Measurements from ENCODE around the gene DLAT.
"Not testable (repeated sequence)": the region's sequence is repeated elsewhere in the genome, so short reads cannot be mapped to it uniquely, and the experiment has no call there.

DLAT gene

DNA sequence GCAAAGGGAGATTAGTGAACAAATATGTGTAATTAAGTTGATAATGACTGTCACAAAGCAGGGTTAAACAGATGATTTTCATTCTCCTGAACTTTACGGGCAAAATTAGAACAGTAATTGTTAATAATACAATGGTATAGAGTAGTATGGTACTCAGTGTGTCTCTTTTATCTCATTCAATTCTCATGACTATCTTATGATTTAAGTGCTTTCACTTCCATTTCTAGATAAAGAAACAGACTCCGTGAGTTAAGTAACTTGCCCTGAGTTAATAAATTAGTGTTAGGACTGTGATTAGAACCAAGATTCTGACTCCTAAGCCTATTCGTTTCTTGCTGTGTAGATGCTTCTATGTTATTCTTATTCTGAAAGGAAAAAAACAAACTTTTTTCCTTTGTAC is 26.6 kb downstream of the DLAT start:
- DNase-seq: no peak

- DNase-seq: no peak
These were observed 32.0 kb downstream of the DLAT start for GRCh38 chr11:112057170-112057569.

DNA sequence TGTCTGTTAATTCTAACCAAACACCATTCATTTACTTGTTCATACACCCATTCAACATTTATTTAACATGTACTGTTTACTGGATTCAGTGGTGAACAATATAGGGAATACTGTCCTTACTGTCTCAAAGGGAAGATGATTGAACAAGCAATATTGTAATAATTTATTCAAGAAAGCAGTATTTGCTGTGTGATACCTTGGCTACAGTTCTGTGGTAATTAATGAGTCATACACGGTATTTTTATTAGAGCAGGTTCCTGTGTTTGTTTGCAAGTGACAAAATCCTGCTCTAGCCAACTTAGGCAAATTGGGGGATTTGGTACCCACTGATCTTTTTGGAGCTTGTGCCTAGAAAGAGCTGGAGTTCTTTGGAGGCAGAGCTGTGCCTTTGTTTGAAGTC is 32.9 kb downstream of the DLAT start:
- no peak for DNase-seq

DNA sequence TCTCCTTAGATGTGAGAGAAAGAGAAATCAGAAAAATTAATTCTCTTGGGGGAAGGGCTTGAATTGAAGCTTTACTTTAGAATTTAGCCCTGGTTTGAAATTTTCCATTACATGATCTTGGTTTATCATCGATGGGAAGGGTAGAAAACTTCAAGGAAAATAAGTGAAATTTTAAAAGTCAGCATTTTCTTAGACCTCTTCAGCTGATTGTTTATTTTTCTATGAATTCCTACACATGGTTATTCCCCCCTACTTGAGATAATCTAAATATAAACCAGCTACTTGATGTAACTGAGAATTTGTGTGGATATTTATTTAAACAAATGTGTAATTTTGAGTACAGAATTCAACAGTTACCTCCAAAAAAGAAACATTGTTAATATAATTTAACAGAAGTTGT is 37.7 kb downstream of the DLAT start:
- no peak for DNase-seq

DNA sequence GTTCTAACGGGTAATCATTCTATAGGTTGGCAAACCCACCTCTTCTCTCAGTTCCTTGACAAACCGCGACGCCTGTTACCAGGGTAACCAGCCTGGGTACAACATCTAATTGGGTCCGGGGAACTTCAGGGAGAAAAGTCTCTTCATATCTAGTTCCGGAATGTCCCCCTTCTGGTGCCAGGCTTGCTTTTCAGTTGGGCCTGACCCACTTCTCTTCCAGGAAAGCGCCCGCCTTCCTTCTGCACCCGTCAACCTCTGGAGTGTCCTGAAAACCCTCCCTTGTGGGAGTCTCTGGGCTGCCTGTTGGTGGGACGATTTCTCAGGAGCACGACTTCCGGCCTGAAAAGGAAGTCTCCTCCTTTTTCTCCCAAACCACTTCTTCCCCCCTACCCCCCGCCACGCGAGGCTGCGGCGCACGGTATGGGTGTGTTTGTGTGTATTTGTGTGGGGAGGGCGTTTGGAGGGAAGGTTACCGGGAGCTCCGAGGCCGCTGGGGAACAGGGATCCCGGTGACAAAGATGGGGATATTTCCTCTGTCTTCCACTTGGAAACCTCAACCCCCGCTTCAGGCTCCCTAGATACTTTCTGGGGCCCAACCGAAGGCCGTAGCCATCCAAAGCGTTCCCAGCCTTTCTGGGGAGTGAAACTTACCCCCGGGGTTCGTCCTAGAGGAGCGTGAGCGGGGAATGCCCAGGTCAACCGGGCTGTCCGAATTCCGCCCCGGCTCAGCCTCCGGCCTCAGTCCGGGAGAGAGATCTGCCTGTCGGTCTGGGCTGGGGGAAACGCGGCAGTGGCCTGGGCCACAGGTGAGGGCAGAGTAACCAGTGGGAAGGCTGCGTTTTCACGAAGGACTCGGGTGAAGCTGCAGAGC is 49.0 kb downstream of the DLAT start, which contains the start of the genes NKAPD1 and PIH1D2:
NKAPD1 (plus strand) TSS at position 359 of the 871 bp plus-strand sequence. CDS start 1,276 bp downstream, outside the sequence.
PIH1D2 (minus strand) TSS at position 77 of the 871 bp plus-strand sequence. CDS start 843 bp downstream, outside the sequence.
- peak; percentile 90 for DNase-seq

DNA sequence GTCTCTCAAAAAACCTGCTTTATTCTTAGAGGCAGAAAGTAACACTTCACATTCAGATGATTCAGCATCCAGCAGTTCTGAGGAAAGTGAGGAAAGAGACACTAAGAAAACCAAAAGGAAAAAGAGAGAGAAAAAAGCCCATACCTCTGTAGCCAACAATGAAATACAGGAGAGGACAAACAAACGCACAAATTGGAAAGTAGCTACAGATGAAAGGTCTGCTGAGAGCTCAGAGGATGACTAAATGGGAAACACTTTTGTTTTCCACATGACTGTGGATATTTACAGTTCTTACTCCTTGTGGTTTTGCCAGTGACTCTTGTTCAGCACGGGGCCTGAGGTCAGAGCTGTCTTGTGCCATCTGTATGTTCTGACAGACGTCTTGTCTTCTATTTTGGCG is 57.5 kb downstream of the DLAT start:
- peak; percentile 61 for DNase-seq

- DNase-seq: peak; percentile 40
These were observed 60.7 kb downstream of the DLAT start for GRCh38 chr11:112085822-112086421.

DNA sequence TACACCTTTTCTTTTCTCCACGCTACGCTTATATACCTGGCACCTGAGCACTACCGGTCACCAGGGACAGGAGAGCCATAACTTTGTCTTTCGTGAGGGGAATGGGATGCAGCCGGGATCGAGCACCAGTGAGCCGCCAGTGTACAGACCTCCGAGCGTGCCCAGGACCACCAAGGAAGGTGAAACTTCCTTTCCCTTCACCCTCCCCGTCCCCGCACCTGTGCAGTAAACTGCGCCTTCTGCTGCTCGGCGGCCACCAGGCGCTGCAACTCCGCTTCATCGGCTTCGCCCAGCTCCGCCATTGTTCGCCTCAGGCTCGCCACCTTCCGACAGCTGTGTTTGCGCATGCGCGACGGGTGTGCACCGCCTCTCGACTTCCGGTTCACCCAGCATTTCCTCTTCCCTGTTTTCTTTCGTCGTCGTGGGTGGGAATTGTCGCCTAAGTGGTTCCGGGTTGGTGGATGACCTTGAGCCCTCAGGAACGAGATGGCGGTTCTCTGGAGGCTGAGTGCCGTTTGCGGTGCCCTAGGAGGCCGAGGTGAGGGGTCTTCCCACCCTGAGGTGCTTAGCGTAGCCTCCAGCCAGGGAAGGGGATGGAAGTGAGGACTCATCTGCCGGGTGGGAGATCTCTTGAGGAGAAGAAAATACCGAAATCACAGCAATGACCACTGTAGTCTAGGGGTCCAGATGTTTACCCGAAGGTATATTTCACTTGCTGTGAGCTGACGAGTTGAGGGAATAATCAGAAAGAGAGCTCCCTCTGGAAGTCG is 61.4 kb downstream of the DLAT start, which contains the start of the genes SDHD and TIMM8B:
SDHD (plus strand) TSS at position 452 of the 770 bp plus-strand sequence; CDS start at position 487, 35 bp downstream.
TIMM8B (minus strand) TSS at position 335 of the 770 bp plus-strand sequence; CDS start at position 302, 33 bp downstream.
- DNase-seq: peak; percentile 97

- DNase-seq: peak; percentile 9
These were observed 62.0 kb downstream of the DLAT start for GRCh38 chr11:112087212-112087611.

DNA sequence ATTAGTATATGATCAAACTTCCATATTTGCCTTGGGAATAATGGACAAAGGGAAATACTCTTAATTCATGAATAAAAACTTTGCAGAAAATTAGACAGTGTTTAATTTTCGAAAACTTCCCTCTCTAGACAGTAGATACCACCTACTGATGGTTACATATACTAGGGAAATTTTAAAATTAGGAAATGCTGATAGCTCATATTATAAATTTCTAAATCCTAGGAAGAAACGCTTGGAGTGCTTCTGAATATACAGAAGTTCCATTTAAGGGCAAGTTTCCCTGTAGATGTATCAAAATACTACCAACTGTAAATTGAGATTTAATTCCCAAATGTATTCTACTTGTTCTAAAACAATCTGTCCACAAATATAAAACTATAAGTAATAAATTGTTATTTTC is 70.1 kb downstream of the DLAT start:
- not testable (repeated sequence) for DNase-seq

DNA sequence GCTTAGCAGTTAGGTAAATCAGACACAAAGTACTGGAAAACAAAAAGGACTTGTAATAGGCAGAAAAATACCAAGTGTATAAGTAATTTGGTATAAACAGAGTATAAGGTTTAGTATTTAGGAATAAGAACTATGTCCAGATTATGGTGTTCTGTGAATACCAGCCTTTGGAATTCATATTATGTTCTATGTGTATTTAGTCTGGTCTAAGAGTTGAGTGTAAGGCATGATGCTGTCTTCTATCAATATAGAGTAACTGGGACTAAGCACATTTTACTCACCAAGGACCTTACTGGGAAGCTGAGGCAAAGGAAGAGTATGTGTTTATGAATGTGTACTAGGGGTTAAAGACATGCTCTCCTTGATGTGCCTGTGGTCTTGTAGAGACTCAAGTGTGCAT is 71.0 kb downstream of the DLAT start:
- DNase-seq: no peak

- DNase-seq: no peak
These were observed 72.7 kb downstream of the DLAT start for GRCh38 chr11:112097734-112098528.

DNA sequence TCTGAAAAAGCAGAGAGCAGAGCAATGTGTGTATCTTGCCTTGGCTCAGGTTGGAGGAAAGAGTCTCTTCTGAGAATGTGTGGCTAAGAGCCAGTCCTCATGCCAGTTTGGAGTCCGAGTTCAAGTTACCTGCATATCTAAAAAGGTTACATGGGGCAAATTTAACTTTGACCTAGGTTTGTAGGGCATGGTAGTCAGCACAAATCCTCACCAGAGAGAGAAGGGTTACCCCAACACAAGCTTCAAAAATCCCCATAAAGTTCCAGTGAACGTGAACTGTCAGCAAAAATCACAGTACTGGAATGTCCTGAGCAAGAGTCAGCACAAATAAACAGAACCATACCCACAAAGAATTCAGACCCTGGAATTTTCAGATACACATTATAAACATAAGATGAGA is 75.3 kb downstream of the DLAT start:
- DNase-seq: peak; percentile 29

GRCh38 chr11:112103446-112103845 is 78.2 kb downstream of the DLAT start:
- no peak for DNase-seq

GRCh38 chr11:112106070-112106469 is 80.9 kb downstream of the DLAT start:
- DNase-seq: no peak
